ENCODE results near the gene DNAJB12. TPM values are rescaled to one million over a fixed set of nuclear protein-coding genes. Genes with fewer than 3 reads are reported as not detected.

The DNAJB12 gene
- total RNA-seq, 1 experiment from 2014 or later: 25.8 TPM

DNA sequence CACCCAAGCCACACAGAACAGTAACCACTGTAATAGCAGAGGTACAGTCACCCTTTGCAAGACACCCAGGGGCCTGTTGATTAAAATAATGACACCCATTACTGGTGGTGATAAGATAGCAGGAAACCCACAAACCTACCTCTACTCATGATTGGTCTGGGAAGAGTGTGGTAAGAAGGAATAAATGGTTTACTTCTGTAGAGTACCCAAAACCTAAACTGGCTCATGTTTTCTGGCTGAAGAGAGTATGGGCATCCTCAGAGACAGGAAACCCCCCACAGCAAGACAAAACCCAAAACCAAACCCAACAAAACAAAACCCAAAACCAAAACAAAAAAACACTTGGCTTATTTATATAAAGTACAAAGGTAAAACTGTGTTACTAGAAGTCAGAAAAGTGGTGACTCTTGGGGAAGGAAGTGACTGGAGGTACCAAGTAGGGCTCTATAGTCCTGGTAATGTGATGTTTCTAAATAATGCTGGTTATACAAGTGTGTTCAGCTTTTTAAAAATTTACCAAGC lies 15.5 kb upstream of the DNAJB12 start (continued):
- TF ChIP-seq, protein P1, sequence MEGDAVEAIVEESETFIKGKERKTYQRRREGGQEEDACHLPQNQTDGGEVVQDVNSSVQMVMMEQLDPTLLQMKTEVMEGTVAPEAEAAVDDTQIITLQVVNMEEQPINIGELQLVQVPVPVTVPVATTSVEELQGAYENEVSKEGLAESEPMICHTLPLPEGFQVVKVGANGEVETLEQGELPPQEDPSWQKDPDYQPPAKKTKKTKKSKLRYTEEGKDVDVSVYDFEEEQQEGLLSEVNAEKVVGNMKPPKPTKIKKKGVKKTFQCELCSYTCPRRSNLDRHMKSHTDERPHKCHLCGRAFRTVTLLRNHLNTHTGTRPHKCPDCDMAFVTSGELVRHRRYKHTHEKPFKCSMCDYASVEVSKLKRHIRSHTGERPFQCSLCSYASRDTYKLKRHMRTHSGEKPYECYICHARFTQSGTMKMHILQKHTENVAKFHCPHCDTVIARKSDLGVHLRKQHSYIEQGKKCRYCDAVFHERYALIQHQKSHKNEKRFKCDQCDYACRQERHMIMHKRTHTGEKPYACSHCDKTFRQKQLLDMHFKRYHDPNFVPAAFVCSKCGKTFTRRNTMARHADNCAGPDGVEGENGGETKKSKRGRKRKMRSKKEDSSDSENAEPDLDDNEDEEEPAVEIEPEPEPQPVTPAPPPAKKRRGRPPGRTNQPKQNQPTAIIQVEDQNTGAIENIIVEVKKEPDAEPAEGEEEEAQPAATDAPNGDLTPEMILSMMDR (IDR thresholded peaks at IDR 0.05 in 2 of 3, conservative IDR thresholded peaks at IDR 0.05 in 1 of 3; ENCODE audit: borderline replicate concordance in 1 of 3, insufficient read depth in 1 of 3, low read depth in 2 of 3, low read length in 2 of 3): no peak
- TF ChIP-seq RAD21 (IDR thresholded peaks at IDR 0.05; ENCODE audit: low read depth): no peak
- TF ChIP-seq SP1 (IDR thresholded peaks at IDR 0.05; ENCODE audit: low read depth): no peak
- no peak for TF ChIP-seq POLR2AphosphoS5 (IDR thresholded peaks at IDR 0.05; ENCODE audit: low read depth, low read length)
- TF ChIP-seq SRF (IDR thresholded peaks at IDR 0.05; ENCODE audit: low read depth): no peak

DNA sequence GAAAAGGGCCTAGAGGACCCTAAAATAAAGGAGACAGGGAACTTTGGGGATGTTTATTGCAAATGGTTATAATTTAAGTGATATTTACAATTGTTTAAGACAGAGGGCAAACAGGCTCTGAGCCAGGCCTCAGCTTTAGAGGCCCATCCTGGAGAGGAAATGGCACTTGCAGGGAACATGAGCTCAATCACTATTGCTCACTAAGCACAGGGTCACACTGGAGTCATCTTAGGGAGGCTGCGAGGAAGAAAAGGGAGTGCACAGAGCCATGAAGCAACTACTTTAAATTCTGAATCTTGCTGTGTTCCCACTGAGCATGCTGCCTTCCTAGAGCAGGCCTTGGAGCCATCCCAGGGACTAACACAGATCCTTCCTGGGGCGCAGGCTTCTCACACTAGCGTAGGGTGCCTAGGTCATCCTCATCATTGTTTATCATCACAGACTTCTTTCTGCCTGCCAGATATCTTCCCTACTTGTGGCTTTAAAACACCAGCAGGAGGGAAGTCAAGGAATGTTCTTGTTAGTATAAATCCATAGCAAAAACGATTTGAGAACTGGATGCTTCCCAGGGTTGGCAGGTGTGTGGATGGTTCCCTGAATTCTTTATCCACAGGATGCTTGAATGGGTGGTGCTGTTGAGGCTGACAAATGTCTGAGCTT lies 12.7 kb upstream of the DNAJB12 start:
- ChIA-PET RAD21 (ENCODE audit: low non-redundant PET in 1 of 2, low total read pairs in 2 of 2, uncharacterized antibody in 2 of 2, unreplicated experiment in 2 of 2) (no interaction called here), CTCF (no interaction called here), POLR2A (no interaction called here)
- H3K27me3 ChIP-seq (ENCODE audit: insufficient read depth, low read length): no peaks in the 10 kb centered on the region
- DNase-seq (ENCODE audit: low read depth, low spot score): no peak
- H3K9me2 ChIP-seq (ENCODE audit: insufficient read depth): no peaks in the 10 kb centered on the region
- peaks cover 7 to 19% of the 10 kb centered on the region in 2 experiments for H3K4me1 ChIP-seq (ENCODE audit: control insufficient read depth in 1 of 2, insufficient read depth in 2 of 2, low read length in 2 of 2)
- no peaks in the 10 kb centered on the region for H3K9me3 ChIP-seq (ENCODE audit: control insufficient read depth in 1 of 2, insufficient read depth in 1 of 2, low read depth in 1 of 2, low read length in 2 of 2)
- H3K79me2 ChIP-seq (ENCODE audit: insufficient read depth, low read length): no peaks in the 10 kb centered on the region
- H3K36me3 ChIP-seq (ENCODE audit: control insufficient read depth in 1 of 2, insufficient read depth in 2 of 2, low read length in 2 of 2): no peaks in the 10 kb centered on the region
- no peak overlapping the region for H3K4me2 ChIP-seq (ENCODE audit: low read length)
- H3K27ac ChIP-seq (ENCODE audit: low read depth, low read length): no peak overlapping the region
- no peak overlapping the region for H3K9ac ChIP-seq (ENCODE audit: low read length)
- no peak overlapping the region for H2AFZ ChIP-seq (ENCODE audit: low read depth, low read length, poor library complexity, severe bottlenecking)
- H3K4me3 ChIP-seq (replicated peaks in 1 of 2; ENCODE audit: low read depth in 1 of 2, low read length in 2 of 2): no peak overlapping the region
- BruUV-seq (replicated peaks): TSS peak; percentile 57
- no peak for ATAC-seq
- no peaks in the 10 kb centered on the region for H4K20me1 ChIP-seq (ENCODE audit: insufficient read depth)
- TF ChIP-seq CBX3 (IDR thresholded peaks at IDR 0.05; ENCODE audit: low read depth) (no peak), EZH2 (IDR thresholded peaks at IDR 0.05) (no peak)
- intact Hi-C loops (cut with micrococcal nuclease): loop anchor here (10.0 kb wide), 2 partner anchors 197 to 797 kb away; partner anchors contain the start of genes ECD and FAM149B1

Measured in HCT116 (cell line).